Brain pericyte (primary cell): ENCODE measurements around the gene PCK1.

Experiments used
- DNase-seq: peaks from one replicate; pipeline ENCODE4 v3.0.0-alpha.2; 2012; ENCODE audit warnings: low read depth, low spot score

Gene PCK1

DNA sequence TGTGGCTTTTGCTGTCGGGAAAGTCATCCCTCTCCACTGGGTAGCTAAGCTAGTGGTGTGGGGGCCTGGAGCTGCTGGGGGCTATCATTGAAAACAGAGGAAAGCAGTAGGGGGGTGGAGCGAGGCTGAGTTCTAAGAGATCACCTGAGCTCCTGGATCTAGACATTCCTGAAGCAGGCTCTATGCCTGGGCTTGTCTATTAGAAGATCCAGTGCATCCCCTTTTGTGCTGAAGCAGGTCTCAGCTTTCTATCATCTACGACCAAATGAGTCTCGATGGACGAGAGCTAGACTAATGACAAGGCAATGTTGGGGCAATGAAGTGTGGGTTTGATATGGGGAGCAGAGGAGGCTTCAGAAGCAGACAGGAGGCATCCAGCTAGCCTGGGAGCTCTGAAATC is 40.8 kb downstream of the PCK1 start:
- DNase-seq, result no peak

DNA sequence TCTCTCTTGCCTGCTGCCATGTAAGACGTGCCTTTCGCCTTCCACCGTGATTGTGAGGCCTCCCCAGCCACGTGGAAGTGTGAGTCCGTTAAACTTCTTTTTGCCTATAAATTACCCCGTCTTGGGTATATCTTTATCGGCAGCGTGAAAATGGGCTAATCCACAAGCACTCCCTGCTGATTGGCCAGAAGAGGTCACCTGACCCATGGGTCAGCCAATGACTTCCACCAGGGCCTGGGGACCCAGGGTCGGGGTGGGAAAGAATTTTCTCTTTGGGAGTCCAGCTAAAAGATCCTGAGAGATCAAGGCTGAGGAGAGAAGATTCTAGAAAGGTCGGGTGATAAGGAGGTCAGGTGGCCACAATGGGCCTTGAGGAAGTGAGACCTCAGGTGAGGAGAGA is 42.2 kb downstream of the PCK1 start:
- DNase-seq, result no peak

DNA sequence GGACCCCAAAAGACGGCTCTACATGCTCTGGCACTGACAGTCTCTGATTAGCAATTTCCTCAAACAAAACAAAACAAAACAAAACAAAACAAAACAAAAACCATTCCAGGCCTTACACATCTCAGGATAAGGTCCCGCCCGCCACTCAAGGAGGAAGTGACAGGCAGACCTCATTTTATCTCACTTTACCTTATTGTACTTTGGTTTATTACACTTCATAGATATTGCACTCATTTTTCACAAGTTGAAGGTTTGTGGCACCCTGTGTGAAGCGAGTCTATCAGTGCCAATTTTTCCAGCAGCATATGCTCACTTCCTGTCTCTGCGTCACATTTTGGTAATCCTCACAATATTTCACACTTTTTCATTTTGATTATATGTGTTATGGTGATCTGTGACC is 44.1 kb downstream of the PCK1 start:
- DNase-seq, result no peak

DNA sequence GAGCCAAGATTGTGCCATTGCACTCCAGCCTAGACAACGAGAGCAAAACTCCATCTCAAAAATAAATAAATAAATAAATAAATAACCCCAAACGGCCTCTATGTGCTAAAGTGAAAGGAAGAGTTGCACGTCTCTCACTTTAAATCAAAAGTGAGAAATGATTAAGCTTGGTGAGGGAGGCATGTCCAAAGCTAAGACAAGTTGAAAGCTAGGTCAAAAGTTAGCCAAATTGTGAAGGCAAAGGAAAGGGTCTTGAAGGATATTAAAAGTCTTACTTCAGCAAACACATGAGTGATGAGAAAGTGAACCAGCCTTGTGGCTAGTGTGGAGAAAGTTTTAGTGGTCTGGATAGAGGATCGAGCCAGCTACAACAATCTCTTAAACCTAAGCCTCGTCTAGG is 45.0 kb downstream of the PCK1 start:
- DNase-seq, result no peak

DNA sequence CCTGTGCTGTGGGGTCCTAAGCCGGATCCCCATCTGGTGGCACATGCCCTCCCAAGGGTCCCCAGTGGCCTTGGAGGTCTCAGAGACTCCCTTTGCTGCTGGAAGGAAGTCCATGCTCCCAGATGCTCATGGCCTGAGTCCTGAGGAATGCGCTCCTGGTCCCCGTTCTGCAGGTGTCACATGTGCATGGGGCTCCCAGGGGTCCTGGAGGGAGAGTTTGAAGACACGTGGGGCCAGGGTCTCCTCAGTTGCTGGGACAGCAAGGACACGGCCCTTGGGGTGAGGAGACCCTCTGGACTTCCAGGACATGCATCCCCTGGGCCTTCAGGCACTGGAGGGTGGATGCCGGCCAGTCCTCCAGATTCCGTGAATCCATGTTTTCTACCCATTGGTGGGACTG is 47.6 kb downstream of the PCK1 start:
- DNase-seq, result no peak

DNA sequence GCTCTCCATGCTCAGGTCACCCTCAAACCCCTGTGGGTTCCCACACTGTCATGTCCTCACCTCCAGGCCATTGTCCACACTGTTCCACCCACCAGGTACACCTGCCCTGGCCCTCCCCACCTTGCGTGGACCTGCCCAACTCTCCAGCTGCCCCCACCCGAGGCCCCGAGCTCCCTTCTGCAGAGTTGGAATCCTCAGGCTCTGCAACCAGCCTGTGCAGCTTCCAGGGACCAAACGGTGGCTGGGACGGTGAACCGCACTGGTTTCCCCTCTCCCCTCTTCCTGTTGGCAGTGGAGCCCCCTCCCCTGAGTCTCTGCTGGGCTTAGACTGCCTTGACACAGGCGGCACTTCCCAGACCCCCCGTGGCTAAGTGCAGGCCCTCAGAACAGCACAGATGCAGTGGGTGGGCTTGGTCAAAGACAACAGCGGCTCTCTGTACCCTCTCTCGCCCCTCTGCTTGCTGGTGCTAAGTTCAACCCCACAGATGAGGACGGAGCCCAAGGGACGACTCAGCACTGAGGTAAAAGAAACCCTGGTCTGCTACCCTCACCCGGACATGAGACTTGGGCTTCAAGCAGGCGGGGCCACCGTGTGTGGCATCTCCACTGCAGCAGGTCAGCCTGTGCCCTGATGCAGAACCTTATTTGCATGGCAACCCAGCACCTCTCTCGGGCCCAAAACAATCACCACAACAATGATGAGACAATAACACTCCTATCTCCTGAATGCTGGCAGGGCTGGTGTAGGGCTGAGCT is 48.4 kb downstream of the PCK1 start:
- no peak for DNase-seq

DNA sequence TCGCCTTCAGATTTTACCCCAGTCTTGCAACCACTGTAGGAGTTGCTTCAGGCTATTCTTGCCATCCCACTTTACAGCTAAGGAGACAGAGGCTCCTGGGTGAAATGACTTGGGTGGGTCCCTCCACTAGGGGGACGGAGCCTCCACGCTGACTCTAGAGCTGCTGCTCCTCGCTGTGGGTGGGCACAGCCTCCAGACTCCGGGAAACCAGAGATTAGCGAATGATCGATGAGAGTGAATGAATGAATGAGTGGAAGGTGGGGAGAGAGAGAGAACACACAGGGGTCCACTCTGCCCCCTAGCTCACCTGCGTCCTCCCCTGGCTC is 48.9 kb downstream of the PCK1 start:
- no peak for DNase-seq

DNA sequence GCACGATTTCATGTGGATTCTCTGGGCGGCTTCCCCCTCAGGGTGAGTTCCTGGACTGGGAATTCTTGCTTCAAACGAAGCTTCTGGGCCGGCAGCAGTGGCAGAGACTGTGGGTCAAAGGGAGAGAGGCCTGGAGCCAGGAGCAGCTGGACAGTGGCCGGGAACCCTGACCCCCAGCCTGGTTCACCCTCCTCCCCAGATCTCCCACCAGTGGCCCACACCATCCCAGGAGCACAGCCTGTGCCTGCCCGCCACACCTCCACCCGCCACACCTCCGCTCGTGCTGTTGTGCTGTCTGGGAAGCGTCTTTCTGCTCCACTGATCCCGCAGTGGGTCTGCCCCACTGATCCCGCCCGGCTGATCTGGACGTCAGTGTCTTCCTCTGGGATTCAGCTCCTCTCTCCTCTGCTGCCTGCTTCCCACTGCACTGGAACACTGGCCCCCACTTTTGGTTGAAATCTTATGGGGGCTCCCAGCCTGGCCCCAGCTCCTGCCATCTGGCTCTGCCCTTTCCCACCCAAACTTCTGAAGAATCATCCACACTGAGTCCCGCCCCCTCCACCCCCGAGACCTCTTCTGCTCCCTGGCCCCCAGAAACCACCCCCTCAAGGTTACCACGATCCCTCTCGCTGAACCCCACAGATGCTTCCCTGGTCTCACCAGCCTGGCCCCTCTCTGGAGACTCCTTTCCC is 49.5 kb downstream of the PCK1 start:
- no peak for DNase-seq

DNA sequence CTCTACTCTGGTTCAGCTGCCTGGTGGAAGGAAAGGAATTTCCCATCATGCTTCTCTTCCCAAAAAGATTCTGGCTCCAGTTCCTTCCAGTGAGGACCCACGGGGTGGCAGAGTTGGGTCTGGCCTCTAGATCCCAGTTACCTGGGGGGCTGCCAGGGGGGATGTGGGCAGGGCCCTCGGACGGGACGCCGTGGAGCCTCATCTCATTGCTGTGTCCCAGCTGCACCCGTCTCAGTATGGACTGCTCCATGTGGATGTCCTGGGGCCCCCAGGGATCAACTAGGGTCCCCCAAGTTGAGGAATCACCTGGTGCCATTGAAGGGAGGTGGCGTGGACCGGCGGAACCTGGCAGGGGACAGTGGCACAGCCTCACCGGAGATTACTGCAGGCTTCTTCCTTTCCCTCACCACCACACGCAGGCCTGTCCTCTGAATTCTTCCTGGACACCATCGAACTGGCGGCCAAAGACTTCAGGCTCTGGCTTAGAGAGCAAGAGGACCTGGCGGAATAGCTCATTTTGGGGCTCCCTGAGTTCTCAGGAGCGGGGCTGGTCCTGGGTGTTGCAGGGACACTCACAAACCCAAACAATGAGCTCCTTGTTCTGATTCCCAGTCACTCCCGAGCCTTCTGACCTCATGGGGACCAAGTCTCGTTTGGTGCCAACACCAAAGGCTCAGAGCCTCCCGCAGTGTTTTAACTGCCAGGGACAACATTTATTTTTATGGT is 50.8 kb downstream of the PCK1 start:
- no peak for DNase-seq

DNA sequence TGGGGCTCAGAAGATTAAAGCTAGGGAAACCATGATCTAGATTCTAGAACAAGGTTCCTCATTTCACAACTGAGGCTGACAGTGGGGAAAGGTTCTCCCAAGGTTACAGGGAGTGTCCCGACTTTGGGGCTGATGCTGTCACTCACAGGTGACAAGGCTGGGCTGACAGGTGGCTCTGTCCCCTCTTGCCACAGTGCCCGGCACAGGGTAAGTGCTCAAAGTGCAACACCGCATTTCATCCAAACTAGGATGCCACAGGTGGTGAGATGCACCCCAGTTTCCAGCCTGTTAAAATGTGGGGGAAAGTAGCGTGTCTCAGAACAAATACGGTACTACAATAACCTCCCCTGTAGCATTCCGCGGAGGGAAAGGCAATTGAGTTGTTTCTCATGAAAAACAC is 51.5 kb downstream of the PCK1 start:
- no peak for DNase-seq

DNA sequence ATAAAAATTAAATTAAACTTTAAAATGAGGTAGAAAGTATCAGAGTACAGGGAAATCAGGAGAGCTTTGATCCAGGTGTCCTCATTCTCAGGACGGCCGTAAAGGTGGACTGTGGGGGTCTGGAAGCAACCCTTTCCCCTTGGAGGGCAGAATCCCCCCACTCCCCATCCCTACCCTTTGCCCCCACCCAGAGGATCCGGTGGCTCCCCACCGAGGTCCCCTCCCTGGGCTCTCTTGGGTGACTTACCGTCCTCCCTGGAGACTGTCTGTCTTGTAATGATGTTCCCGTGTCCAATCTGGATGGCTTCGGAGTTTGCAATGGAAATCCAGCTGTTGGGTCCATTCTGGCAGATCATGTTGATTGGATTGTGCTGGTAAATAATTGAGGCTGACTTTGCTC is 52.0 kb downstream of the PCK1 start:
- no peak for DNase-seq

DNA sequence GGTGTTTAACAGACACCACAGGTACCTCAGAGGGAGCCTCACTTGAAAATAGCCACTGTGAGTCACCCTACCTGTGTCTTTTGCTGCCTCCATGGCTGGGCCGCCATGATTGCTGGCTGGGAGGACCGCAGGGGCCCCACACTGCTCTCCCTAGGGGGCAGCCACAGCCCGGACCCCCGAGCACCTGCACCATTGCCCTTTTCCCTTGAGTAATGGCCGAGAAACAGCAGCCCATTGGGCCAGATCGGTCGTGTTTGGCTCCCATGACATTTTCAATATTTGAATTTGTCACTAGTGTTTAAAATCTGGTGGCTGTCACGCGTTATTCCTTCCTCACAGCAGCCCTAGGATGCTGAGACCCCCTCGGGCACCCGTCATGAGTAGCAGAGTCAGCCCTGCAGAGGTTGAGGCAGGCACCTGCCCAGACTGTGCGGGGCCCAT is 52.6 kb downstream of the PCK1 start:
- DNase-seq, result no peak

DNA sequence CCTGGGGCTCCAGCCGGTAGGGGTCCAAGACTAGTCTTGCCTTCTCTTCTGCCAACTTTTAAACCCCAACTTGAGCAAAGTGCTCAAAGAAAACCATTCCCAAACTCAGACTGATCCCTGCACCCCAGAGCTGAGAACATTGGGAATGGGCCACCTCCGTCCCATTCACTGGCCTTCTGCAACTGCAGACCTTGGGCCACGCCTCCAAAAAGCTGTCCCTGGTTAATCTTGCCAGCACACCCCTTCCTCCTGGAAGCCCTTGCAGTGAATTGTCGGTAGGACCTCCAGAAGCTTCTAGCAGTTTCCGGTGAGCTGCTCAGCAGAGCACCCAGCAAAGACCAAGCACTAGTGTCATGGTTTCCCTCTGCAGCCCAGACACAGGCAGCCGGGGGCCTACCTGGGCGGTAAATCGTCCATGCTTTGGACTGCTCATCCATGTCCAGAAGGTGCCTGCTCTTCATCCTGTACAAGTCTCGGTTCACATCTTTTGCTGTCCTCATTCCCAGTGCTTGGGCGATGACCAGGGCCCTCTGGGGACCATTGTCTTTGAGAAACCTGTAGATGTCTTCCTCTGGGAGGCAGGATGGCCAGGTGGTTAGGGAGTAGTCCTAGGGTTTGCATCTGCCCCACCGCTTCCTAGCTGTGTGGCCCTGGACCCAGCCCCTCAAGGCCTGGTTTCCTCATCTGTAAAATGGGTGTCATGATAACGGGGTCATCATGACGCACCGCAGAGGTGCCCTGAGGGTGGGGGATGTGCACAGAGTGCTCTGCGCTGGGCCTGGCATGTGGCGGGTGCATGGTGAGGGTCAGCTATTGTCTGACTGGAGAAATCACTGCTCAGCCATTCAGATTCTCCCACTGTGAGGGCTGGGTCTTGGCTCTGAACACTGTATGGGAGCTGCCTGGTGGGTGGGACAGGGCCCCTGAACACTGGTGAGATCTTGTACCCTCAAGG is 53.9 kb downstream of the PCK1 start:
- no peak for DNase-seq

DNA sequence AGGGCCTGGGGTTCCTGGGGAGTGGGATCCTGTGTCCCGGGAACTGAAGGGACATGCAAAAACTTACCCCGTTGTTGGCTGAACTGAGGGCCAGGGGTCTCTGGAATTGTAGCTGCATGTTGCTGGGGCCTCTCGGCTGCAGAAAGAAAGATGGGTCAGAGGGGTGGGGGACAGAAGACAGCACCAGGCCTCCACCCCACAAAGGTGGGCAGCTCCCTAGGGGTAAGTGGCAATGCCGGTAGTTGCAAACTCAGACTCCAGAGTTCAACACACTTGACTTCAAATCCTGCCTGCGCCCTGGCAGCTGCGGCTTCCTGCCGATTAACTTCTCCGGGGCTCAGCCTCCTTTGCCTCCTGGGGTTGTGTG is 54.5 kb downstream of the PCK1 start:
- no peak for DNase-seq

DNA sequence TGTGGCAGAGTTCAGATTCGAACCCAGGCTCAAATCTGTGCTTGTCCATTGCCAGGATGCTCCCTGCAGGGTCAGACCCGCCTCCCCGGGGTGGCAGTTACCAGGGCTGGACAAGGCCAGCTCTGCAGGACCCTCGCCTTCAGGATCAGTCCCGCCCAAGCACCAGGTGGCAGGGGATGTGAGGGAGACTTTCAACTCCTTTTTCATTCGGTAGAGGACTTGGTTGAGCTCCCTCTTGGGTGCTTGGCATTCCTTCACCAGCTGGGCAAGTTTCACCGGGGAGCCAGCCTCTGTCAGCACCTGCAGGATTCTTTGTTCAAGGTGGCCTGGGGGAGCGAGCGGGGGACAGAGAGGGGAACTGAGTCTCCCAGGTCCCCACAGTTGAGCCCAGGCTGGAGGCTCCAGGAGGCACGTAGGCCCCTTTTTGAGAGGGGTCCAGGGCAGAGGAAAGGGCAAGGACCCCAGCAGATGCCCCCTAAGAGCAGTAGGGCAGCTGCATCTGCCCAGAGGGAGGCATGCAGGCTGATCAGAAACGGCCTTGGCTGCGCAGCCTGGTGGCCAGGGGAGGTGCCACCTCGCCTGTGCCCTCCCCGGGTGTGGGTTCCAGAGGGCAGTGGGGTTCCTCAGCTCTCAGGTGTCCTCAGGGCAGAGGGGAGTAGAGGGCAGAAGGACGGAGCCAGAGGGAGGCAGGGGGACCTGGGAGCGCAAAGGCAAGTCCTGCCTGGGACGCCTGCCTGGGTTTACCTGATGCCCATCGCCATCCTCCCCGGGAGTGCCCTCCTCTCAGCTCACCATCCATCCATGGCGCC is 55.4 kb downstream of the PCK1 start:
- DNase-seq, result no peak

DNA sequence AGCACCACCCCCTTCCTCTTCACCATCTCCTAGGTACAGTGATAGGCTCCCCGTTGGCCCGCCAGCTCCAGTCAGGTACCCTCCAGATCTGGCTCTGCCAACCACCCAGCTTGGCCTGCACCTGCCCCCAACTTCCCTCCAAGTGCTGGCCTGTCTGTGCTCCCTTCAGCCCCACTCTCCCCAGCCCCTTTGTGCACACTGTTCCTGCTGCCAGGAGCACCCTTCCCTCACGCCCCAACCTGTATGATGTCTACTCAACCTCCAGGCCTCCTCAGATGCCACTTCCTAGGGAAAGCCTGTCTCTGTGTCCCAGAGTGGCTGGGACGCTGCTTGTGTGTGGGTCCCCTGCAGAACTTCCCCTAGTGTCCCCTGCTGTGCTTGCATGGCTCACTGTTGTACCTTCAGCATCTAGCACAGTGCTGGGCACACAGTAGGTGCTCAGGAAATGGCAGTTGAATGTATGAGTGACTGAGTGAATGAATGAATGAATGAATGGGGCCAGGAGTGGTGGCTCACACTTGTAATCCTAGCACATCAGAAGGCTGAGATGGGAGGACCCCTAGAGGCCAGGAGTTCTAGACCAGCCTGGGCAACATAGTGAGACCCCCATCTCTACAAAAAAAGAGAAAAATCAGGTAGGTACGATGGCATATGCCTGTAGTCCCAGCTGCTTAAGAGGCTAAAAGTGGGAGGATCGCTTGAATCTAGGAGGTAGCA is 56.3 kb downstream of the PCK1 start:
- DNase-seq, result no peak
